KOPT-K1 (cell line): ENCODE measurements around the gene DIDO1.
"Not testable (repeated sequence)": the region's sequence is repeated elsewhere in the genome, so short reads cannot be mapped to it uniquely, and the experiment has no call there.

Experiments
- H3K27ac ChIP-seq: fragments of 200-600 bp; sonication (generic); 2 replicates; pipeline ENCODE4 v1.5.1; 2016; ENCODE audit warnings: antibody characterized with exemption, mild to moderate bottlenecking, low read depth, low read length; ENCODE audit not compliant: poor library complexity, severe bottlenecking
- H3K36me3 ChIP-seq: fragments of 200-600 bp; sonication (generic); 2 replicates; pipeline ENCODE4 v1.5.1; 2017; ENCODE audit warnings: antibody characterized with exemption, mild to moderate bottlenecking, low read length, moderate library complexity; ENCODE audit not compliant: insufficient read depth
- H3K9me3 ChIP-seq: fragments of 200-600 bp; sonication (generic); 2 replicates; pipeline ENCODE4 v1.5.1; 2017; ENCODE audit warnings: antibody characterized with exemption, low read length, mild to moderate bottlenecking; ENCODE audit not compliant: insufficient read depth, poor library complexity, severe bottlenecking

The DIDO1 gene

DNA sequence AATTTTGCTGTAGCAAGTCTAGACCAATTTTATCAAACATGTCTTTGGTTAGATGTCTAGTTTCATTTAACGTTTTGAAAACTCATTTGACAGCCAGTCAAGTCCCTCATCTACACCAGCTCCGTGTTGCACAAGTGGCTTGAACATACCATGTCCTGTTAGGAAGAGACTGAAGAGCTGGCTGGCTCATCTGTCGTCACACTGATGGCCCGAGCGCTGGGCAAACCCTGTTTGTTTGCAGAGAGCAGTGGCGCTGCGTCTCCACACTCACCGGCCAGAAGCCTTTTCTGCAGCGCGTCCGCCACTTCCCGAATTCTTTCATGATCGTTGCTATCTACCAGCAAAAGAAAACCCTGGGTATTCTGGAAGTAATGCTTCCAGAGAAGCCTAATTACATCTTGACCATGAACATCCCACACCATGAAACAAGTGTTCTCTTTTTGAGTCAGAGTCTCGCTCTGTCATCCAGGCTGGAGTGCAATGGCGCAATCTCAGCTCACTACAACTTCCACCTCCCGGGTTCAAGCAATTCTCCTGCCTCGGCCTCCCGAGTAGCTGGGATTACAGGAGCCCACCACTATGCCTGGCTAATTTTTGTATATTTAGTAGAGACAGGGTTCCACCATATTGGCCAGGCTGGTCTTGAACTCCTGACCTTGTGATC is 54.0 kb downstream of the DIDO1 start:
- Histone ChIP-seq H3K9me3 (no peaks in the 10 kb centered on the region), H3K36me3 (no peaks in the 10 kb centered on the region), H3K27ac (peak overlapping the region; percentile 88)

DNA sequence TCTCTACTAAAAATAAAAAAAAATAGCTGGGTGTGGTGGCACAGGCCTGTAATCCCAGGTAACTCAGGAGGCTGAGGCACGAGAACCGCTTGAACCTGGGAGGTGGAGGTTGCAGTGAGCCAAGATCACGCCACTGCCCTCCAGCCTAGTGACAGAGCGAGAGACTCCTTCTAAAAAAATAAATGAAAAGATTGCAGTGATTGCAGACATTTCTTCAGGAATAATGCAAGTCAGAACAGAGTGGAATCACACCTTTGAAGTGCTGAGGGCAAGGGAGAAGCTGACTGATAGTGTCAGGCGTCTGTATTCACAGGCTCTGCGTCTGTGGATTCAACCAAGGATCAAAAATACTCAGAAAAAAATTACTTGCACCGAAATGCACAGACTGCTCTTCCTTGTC is 62.1 kb downstream of the DIDO1 start:
- Histone ChIP-seq H3K36me3 (peaks cover 2% of the 10 kb centered on the region), H3K27ac (no peak overlapping the region), H3K9me3 (no peaks in the 10 kb centered on the region)

DNA sequence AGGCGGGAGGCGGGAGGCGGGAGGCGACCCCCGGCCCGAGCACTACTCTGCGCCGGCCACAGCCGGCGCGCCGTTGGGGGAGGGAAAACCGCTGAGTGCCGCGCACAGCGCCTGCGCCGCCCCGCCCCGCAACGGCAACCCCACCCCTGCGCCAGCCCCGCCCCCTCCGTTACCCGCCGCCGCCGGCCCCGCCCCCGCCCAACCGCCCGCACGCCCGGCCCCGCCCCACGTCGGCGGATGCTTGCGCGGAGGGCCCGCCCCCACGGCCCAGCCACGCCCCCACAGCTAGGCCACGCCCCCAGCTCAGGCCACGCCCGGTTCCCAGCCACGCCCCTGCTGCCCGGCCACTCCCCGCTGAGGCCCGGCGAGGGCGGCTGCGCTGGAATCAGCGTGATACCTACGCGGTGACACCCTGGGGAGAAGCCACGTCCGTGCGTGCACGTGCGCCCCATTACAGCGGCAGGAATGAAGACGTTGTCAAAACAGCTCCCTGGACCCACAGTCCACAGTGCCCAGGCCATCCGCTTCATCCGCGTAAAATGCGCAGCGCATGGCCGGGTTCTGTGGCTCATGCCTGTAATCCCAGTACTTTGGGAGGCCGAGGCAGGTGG is 64.5 kb downstream of the DIDO1 start, which contains the start of gene TCFL5:
TSS of gene TCFL5 (minus strand) at position 97 of the 611 bp plus-strand sequence. CDS start 152 bp downstream, outside the sequence.
- no peaks in the 10 kb centered on the region for H3K9me3 ChIP-seq
- peak within 1 kb of the TSS; percentile 64 for H3K27ac ChIP-seq
- peaks cover 26% of the 10 kb centered on the region for H3K36me3 ChIP-seq

DNA sequence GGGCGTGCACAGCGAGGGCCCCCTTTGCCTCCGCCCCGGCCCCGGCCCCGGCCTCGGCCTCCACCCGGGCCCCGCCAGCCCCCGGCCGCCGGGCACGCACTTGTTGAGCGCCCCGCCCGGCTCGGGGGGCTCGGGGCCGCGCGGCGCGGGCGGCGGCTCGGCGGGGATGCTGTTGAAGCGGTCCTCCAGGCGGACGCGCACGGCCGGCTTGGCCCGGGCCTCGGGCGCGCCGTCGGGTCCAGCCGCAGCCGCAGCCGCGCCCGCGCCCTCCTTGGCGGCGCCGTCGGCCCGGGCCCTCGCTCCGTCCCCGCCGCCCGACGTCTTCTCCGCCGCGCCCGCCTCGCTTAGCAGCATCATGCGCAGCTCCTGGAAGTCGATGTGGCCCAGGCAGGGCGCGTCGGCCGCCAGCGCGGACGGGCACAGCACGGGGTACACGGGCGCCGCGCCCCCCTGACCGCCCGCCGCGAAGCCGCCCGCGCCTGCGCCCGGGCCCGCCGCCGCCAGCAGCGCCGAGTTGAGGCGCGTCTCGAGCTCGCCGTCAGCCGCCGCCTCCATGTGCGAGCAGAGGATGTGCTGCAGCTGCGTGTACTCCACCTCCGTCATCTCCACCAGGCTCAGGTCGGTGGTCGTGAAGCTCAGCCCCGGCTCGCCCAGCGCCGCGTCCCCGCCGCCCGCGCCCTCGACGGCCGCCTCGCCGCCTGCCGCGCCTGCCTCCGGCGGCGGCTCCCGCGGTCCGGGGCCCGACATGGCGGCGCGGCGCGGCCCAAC is 65.2 kb downstream of the DIDO1 start:
- Histone ChIP-seq H3K36me3 (peaks cover 33% of the 10 kb centered on the region), H3K27ac (peak overlapping the region; percentile 64), H3K9me3 (no peaks in the 10 kb centered on the region)

DNA sequence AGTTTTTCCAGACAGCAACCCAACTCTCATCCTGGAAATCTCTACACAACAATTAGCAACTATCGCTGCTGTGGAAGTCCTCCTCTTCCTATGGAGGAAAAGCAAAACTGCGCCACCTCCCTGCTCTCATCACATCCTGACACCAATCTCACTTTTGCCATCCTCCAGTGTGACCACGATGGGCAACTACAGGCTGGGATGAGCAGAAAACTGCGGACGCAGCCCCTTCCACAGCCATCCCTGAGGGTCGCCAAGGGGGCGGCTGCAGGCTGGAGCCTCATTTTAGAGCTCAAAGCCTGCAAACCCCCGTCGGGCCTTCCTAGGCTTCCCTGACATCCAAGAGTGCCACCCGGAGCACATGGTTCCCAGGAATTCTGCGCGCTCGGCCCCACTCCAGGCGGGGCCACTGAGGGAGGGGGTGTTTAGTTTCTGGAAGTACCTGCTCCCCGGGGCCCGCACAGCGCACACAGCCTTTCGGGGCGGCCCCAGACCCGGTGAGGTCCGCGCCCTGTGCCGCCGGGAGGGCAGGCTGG is 65.8 kb downstream of the DIDO1 start:
- Histone ChIP-seq H3K27ac (peak overlapping the region; percentile 64), H3K36me3 (peaks cover 39% of the 10 kb centered on the region), H3K9me3 (no peaks in the 10 kb centered on the region)

DNA sequence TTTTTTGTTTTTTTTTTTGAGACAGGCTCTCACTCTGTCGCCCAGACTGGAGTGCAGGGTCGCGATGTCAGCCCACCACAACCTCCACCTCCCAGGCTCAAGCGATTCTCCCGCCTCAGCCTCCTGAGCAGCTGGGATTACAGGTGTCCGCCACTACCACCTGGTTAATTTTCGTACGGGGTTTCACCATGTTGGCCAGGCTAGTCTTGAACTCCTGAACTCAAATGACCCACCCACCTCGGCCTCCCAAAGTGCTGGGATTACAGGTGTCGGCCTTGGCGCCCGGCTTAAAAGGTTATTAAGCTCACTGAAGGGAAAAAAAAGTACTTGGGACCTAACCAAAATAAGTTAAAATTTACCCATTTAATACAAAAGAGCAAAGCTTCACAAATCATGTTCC is 66.6 kb downstream of the DIDO1 start:
- H3K36me3 ChIP-seq: peaks cover 46% of the 10 kb centered on the region
- peak overlapping the region; percentile 64 for H3K27ac ChIP-seq
- H3K9me3 ChIP-seq: no peaks in the 10 kb centered on the region

DNA sequence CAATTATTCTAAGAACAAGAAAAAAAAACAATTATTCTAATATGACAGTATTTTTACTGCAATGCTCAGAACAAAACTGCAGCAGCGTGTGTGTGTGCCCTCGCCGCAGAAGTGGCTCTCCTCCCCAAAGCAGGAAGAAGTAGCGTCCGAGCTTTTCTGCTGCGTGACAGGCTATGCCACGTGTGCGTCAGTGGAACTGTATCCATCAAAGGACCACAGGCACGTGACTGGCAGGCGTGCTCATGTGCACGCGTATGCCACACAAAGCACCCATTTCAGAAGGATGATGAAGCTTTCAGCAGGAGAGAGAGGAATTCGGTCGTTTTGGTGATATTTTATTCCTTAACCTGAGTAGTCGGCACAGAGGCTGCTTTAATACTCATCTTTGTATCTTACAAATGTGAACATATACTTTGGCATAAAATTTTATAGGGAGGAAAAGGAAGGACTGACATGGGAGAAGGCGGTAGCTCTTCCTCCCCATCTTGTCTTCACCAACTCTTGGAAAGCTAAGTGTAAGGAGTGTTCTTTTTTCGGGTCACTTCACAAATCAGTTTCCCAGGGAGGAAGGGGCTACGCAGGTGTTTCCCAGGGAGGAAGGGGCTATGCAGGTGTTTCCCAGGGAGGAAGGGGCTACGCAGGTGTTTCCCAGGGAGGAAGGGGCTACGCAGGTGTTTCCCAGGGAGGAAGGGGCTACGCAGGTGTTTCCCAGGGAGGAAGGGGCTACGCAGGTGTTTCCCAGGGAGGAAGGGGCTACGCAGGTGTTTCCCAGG is 68.1 kb downstream of the DIDO1 start:
- Histone ChIP-seq H3K27ac (no peak overlapping the region), H3K9me3 (no peaks in the 10 kb centered on the region), H3K36me3 (peaks cover 61% of the 10 kb centered on the region)

DNA sequence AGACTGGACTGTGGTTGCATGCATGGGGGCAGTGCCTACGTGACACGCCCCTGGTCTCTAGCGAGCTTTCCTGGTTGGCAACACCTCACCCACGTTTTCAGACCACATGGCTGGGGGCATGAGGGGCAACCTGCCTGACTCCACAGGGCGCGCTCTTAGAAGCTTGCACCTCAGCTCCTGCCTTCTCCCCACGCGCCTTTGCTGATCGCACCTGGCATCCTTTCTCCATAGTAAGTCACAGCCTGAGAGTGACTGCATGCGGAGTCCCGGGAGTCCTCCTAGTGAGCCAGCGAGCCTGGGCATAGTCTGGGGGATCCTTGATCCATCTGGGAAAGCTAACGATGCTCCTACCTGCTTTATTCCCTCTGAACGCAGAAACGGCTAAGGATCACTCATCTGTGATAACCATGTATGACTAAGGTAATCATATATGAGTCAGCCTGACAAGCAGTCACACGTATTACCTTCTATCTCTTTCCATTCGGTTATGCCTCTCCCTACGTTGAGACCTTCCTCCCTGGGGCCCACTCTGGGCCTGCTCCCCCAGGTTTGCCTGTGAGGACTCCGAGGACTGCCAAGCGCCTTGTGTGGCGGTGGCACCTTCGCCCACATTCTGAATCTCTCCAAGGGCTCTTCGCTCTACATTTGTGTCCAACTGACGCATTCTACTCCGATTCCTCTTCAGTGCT is 69.2 kb downstream of the DIDO1 start:
- Histone ChIP-seq H3K27ac (no peak overlapping the region), H3K36me3 (peaks cover 72% of the 10 kb centered on the region), H3K9me3 (no peaks in the 10 kb centered on the region)

DNA sequence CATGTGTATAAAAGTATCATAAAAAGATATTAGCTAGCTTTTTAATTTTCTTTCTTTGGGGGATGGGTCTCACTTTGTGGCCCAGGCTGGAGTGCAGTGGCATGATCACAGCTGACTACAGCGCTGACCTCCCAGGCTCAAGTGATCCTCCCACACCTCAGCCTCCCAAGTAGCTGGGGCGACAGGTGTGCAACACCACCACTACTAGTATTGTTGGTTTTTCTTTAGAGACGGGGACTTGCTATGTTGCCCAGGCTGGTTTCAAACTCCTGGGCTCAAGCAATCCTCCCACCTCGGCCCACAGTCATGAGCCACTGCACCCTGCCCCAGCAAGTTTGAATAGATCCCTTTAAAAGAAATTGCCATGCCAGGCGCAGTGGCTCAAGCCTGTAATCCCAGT is 71.2 kb downstream of the DIDO1 start:
- Histone ChIP-seq H3K9me3 (no peaks in the 10 kb centered on the region), H3K36me3 (peaks cover 92% of the 10 kb centered on the region), H3K27ac (no peak overlapping the region)

DNA sequence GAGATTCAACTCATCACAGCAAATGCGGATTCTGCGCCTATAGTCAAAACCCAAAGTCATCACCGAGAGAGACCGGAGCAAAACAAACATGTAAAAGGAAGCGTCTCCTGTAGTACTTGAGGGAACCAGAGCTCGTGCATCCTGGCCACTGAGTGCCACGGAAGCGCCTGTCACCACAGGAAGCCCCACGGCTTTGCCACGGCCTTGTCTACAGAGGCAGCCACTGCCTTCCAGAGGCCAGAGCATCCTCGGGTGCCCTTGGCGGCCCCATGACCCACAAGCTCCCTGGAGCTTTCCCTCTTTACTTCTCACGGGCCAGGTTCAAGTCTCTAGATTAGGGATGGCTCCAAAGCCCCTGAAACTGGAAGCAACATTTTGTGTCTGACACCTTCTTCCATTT is 72.2 kb downstream of the DIDO1 start:
- no peaks in the 10 kb centered on the region for H3K9me3 ChIP-seq
- no peak overlapping the region for H3K27ac ChIP-seq
- peaks cover 97% of the 10 kb centered on the region for H3K36me3 ChIP-seq

DNA sequence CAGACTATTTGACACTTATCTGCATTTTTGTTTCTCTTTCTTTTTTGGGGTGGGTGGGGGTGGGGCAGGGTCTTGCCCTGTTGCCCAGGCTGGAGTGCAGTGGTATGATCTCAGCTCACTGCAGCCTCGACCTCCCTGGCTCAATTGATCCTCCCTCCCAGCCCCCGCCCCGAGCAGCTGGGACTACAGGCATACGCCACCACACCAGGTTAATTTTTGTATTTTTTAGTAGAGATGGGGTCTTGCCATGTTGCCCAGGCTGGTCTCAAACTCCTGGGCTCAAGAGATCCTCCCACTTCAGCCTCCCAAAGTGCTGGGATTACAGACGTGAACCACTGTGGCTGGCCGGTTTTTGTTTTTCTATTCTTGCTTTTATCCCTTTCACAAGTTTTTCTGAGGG is 73.0 kb downstream of the DIDO1 start:
- H3K36me3 ChIP-seq: peaks cover 94% of the 10 kb centered on the region
- H3K27ac ChIP-seq, H3K9me3 ChIP-seq: not testable (repeated sequence)

DNA sequence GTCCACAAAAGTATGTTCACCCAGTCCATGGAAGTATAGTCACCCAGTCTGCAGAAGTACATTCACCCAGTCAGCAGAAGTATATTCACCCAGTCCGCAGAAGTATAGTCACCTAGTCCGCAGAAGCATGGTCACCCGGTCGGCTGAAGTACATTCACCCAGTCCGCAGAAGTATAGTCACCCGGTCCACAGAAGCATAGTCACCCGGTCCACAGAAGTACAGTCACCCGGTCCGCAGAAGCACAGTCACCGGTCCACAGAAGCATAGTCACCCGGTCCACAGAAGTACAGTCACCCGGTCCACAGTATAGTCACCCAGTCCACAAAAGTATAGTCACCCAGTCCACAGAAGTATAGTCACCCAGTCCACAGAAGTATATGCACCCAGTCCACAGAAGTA is 73.5 kb downstream of the DIDO1 start:
- Histone ChIP-seq H3K27ac (no peak overlapping the region), H3K9me3 (no peaks in the 10 kb centered on the region), H3K36me3 (peaks cover 94% of the 10 kb centered on the region)

DNA sequence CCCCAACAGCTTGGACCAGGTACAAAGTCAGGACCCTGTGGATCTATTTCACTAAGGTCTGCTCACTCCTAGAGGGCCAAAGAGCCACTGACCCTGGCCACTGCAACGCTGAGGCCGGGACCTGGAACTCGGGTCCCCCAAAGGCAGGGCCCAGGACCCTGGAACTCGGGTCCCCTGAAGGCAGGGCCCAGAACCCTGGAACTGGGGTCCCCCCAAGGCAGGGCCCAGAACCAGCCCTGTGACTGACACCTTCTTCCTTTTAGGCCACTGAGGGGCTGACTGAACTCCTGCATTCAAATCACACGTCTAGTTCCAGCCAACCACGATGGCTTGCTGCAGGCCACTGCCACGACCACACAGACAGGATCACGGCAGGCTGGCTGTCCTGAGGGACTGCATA is 74.1 kb downstream of the DIDO1 start:
- Histone ChIP-seq H3K36me3 (peaks cover 94% of the 10 kb centered on the region), H3K9me3 (no peaks in the 10 kb centered on the region), H3K27ac (no peak overlapping the region)

DNA sequence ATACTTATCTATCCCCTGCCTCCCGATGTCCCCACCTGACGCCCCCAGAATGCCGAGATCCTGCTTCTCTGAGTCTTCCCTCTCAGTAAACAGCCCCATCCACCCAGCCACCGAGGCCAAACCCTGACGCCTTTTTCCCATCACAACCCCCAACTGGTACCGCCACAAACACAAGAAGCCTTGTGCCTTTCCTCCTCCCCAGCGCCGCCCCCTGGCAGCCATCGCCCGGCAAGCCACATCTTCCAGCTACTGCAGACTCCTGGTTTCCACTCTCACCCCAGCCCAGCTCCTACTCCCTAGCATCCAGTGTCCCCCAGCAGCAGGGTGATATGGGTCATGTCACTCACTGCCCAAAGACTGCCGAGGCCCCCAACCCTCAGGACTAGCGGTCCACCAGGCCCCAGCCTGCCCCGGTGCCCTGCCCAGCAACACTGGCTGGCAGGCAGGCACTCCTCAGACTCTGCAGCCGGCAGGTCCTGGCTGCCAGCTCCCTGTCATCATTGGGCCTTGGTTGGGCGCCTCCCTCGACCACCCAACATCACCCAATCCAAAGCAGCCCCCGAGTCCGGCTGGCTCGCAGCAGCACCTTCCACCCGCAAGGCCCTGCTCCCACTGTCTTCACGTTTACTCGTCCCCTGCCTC is 75.9 kb downstream of the DIDO1 start:
- Histone ChIP-seq H3K9me3 (no peaks in the 10 kb centered on the region), H3K36me3 (peaks cover 93% of the 10 kb centered on the region), H3K27ac (no peak overlapping the region)
